Common myeloid progenitor, CD34-positive (primary cell): ENCODE measurements around the gene ASRGL1.
A peak's percentile ranks its signal among the peaks of the same experiment; 100 is the strongest.

Experiments used
- CTCF ChIA-PET: fragments of 350-600 bp; sonication (Branson Sonifier 250); formaldehyde crosslinking; loops from one replicate; lab custom pipeline; 2021; ENCODE audit warnings: antibody characterized with exemption; lab: Charles Lee
- POLR2A ChIA-PET: fragments of 350-600 bp; sonication (Branson Sonifier 250); formaldehyde crosslinking; loops from one replicate; lab custom pipeline; 2021; ENCODE audit warnings: antibody characterized with exemption; lab: Charles Lee
- DNase-seq, 3 donors: peaks; one replicate each; pipeline versions ENCODE4 v3.0.0 to v3.0.0-alpha.2; 2013
- H3K27ac ChIP-seq, 2 experiments: 1 replicate in 1 of 2; 2 replicates in 1 of 2; pipeline ENCODE4 v1.7.0; 2013; ENCODE audit warnings: inconsistent platforms in 2 of 2, low read length in 2 of 2, mild to moderate bottlenecking in 2 of 2, low read depth in 1 of 2, moderate library complexity in 1 of 2; ENCODE audit not compliant: severe bottlenecking in 2 of 2, insufficient read depth in 1 of 2, poor library complexity in 1 of 2
- H3K27me3 ChIP-seq, 5 experiments: replicated peaks in 2 of 5; 1 replicate in 3 of 5; 2 replicates in 2 of 5; pipeline versions ENCODE4 v1.6.1 to v1.7.0; 2013; ENCODE audit warnings: low read length in 4 of 5, mild to moderate bottlenecking in 2 of 5, moderate library complexity in 2 of 5, inconsistent platforms in 1 of 5; ENCODE audit not compliant: insufficient read depth in 5 of 5, control insufficient read depth in 4 of 5
- H3K36me3 ChIP-seq, 4 experiments: 1 replicate in 2 of 4; 2 replicates in 2 of 4; pipeline versions ENCODE4 v1.6.1 to v1.7.0; 2013; ENCODE audit warnings: low read length in 3 of 4, control low read depth in 1 of 4, mild to moderate bottlenecking in 1 of 4; ENCODE audit not compliant: control insufficient read depth in 4 of 4, insufficient read depth in 4 of 4
- H3K4me1 ChIP-seq, 4 experiments: 1 replicate in 3 of 4; 2 replicates in 1 of 4; pipeline versions ENCODE4 v1.6.1 to v1.7.1; 2013; ENCODE audit warnings: low read length in 3 of 4, mild to moderate bottlenecking in 3 of 4, control low read depth in 1 of 4, inconsistent platforms in 1 of 4, moderate library complexity in 1 of 4; ENCODE audit not compliant: control insufficient read depth in 4 of 4, insufficient read depth in 4 of 4; ENCODE audit errors: control extremely low read depth in 1 of 4
- H3K4me3 ChIP-seq, 7 experiments: 1 replicate in 4 of 7; 2 replicates in 3 of 7; pipeline versions ENCODE4 v1.5.1 to v1.7.0; 2013; ENCODE audit warnings: mild to moderate bottlenecking in 7 of 7, low read length in 6 of 7, moderate library complexity in 6 of 7, inconsistent platforms in 2 of 7, low read depth in 2 of 7, control low read depth in 1 of 7; ENCODE audit not compliant: insufficient read depth in 4 of 7, control insufficient read depth in 1 of 7; ENCODE audit errors: extremely low read depth in 1 of 7
- H3K9me3 ChIP-seq, 5 experiments: 1 replicate in 4 of 5; 2 replicates in 1 of 5; pipeline versions ENCODE4 v1.6.1 to v1.7.1; 2013; ENCODE audit warnings: low read length in 4 of 5, mild to moderate bottlenecking in 2 of 5, inconsistent platforms in 1 of 5, low read depth in 1 of 5, moderate library complexity in 1 of 5; ENCODE audit not compliant: control insufficient read depth in 4 of 5, insufficient read depth in 2 of 5; ENCODE audit errors: control extremely low read depth in 1 of 5
- WGBS: methylation state at CpG from one replicate; pipeline ENCODE4 v1.1.5; 2013; ENCODE audit not compliant: insufficient coverage; 5-methylcytosine and 5-hydroxymethylcytosine counted together

Gene ASRGL1

GRCh38 chr11:62433904-62434276 is 96.6 kb downstream of the ASRGL1 start:
- POLR2A ChIA-PET = interaction anchor here (0.6 kb wide), 1 partner anchor 117 kb away, joined by 3 read pairs; no protein-coding TSS in a partner anchor

GRCh38 chr11:62435846-62436660 is 98.8 kb downstream of the ASRGL1 start:
- CTCF ChIA-PET = interaction anchor here (1.4 to 2.3 kb wide), 4 partner anchors 8 to 51 kb away, joined by 3 to 8 read pairs (median 5); no protein-coding TSS in a partner anchor
- Histone ChIP-seq H3K27me3 (no peaks in the 10 kb centered on the region), H3K4me1 (peaks cover 14 to 56% (median 45%) of the 10 kb centered on the region in 4 experiments), H3K36me3 (no peaks in the 10 kb centered on the region), H3K27ac (no peak overlapping the region), H3K4me3 (no peak overlapping the region), H3K9me3 (no peaks in the 10 kb centered on the region)
- POLR2A ChIA-PET = no interaction called here
- 27% methylated on average over 3 of the region's 5 CpGs for WGBS
- peak in 2 of 3 donors; percentile 63 to 74 for DNase-seq

More at GRCh38 chr11:62433904-62434276, 96.6 kb downstream of the ASRGL1 start:
- no peak overlapping the region for H3K27ac ChIP-seq
- peak overlapping the region in 3 of 7 experiments; percentile 13 to 56 (median 44) for H3K4me3 ChIP-seq
- CTCF ChIA-PET = interaction anchor here (0.7 to 2.9 kb wide), 4 partner anchors 9 to 109 kb away, joined by 3 to 13 read pairs (median 5); no protein-coding TSS in a partner anchor
- H3K27me3 ChIP-seq = no peaks in the 10 kb centered on the region
- H3K36me3 ChIP-seq = no peaks in the 10 kb centered on the region
- 0% methylated on average over 4 of the region's 6 CpGs for WGBS
- peaks cover 14 to 51% (median 42%) of the 10 kb centered on the region in 4 experiments for H3K4me1 ChIP-seq
- peak in 2 of 3 donors; percentile 22 to 33 for DNase-seq
- no peaks in the 10 kb centered on the region for H3K9me3 ChIP-seq

GRCh38 chr11:62437616-62438015 is 100.4 kb downstream of the ASRGL1 start:
- Histone ChIP-seq H3K4me1 (peaks cover 14 to 45% (median 38%) of the 10 kb centered on the region in 4 experiments), H3K36me3 (no peaks in the 10 kb centered on the region), H3K27me3 (no peaks in the 10 kb centered on the region), H3K27ac (no peak overlapping the region), H3K4me3 (no peak overlapping the region), H3K9me3 (no peaks in the 10 kb centered on the region)
- ChIA-PET POLR2A (no interaction called here), CTCF (interaction anchor here (0.6 to 2.3 kb wide), 4 partner anchors 42 to 83 kb away, joined by 3 to 8 read pairs (median 4); no protein-coding TSS in a partner anchor)
- WGBS = no CpG with 5 or more reads among the region's 1 CpG
- DNase-seq = no peak

GRCh38 chr11:62438641-62439040 is 101.4 kb downstream of the ASRGL1 start:
- Histone ChIP-seq H3K27me3 (no peaks in the 10 kb centered on the region), H3K4me1 (peaks cover 7 to 38% (median 32%) of the 10 kb centered on the region in 4 experiments), H3K36me3 (no peaks in the 10 kb centered on the region), H3K4me3 (no peak overlapping the region), H3K9me3 (no peaks in the 10 kb centered on the region), H3K27ac (no peak overlapping the region)
- ChIA-PET POLR2A (no interaction called here), CTCF (interaction anchor here (0.7 to 1.2 kb wide), 2 partner anchors 10 to 42 kb away, joined by 3 read pairs; no protein-coding TSS in a partner anchor)
- DNase-seq = no peak
- WGBS = 100% methylated on average over 2 of the region's 4 CpGs

- Histone ChIP-seq H3K36me3 (no peaks in the 10 kb centered on the region), H3K27ac (no peak overlapping the region), H3K9me3 (no peaks in the 10 kb centered on the region), H3K27me3 (no peaks in the 10 kb centered on the region), H3K4me1 (peaks cover 11 to 40% (median 34%) of the 10 kb centered on the region in 4 experiments), H3K4me3 (no peak overlapping the region)
- ChIA-PET CTCF (interaction anchor here (0.8 to 1.7 kb wide), 4 partner anchors 11 to 15 kb away, joined by 3 to 4 read pairs (median 3); no protein-coding TSS in a partner anchor), POLR2A (interaction anchor here (0.6 kb wide), 2 partner anchors 44 to 97 kb away, joined by 3 to 4 read pairs; no protein-coding TSS in a partner anchor)
- 58% methylated on average over 14 of the region's 23 CpGs for WGBS
- DNase-seq = no peak
Observed at GRCh38 chr11:62439785-62440602, 102.7 kb downstream of the ASRGL1 start.
